ENCODE results near the gene OLFML1. TPM values are rescaled to one million over a fixed set of nuclear protein-coding genes. Genes with fewer than 3 reads are reported as not detected.

OLFML1 gene
- total and polyA plus RNA-seq, 2 of the 8 experiments (the other 6 are each of a cell fraction or from before 2014, with no cell fraction given): 0.24 TPM; not detected in 1

GRCh38 chr11:7488681-7489080, 3.4 kb downstream of the OLFML1 start:
- FAIRE-seq: no peak

More at GRCh38 chr11:7488681-7489080, 3.4 kb downstream of the OLFML1 start:
- no peak overlapping the region for H3K18ac ChIP-seq (ENCODE audit: extremely low read depth, low read length)
- H3K4me1 ChIP-seq (replicated peaks in 1 of 4; ENCODE audit: control insufficient read depth in 3 of 4, insufficient read depth in 4 of 4, low read length in 3 of 4): peaks cover 0 to 8% (median 2%) of the 10 kb centered on the region in 4 experiments; a peak in 4 of 7 replicates
- H4K8ac ChIP-seq (ENCODE audit: extremely low read depth, insufficient read depth, low read length): no peak overlapping the region
- H3K4ac ChIP-seq (replicated peaks; ENCODE audit: insufficient read length, low read depth, low read length): no peak overlapping the region
- H3K4me3 ChIP-seq (ENCODE audit: extremely low read depth in 1 of 4, insufficient read depth in 2 of 4, low read depth in 3 of 4, low read length in 4 of 4): no peak overlapping the region
- WGBS, 2 experiments (ENCODE audit: extremely low coverage in 1 of 2, insufficient coverage in 1 of 2, insufficient read length in 1 of 2, insufficient replicate concordance in 2 of 2, low coverage in 1 of 2, low lambda C conversion rate in 2 of 2, missing lambda C conversion rate in 1 of 2): 97% methylated on average over 1 of the region's 1 CpG; no CpG with 5 or more reads in 1 of the 2 experiments
- H2AK5ac ChIP-seq (ENCODE audit: low read depth, low read length): no peak overlapping the region
- H3K79me1 ChIP-seq (ENCODE audit: low read depth, low read length): no peaks in the 10 kb centered on the region
- H3K4me2 ChIP-seq (ENCODE audit: insufficient read depth in 1 of 2, low read depth in 2 of 2, low read length in 2 of 2): no peak overlapping the region
- no peak overlapping the region for H2BK15ac ChIP-seq (ENCODE audit: low read length)
- H2BK20ac ChIP-seq (ENCODE audit: low read length): no peak overlapping the region
- DNase-seq (ENCODE audit: low read depth in 1 of 2, low spot score in 2 of 2): no peak
- no peak for TF ChIP-seq ATF2 (IDR thresholded peaks at IDR 0.05; ENCODE audit: low read length)
- TF ChIP-seq TBP (IDR thresholded peaks at IDR 0.05; ENCODE audit: low read depth, low read length): no peak
- no peak for TF ChIP-seq TAF7 (optimal IDR thresholded peaks at IDR 0.05; ENCODE audit: borderline replicate concordance, low read depth, low read length)
- no peak for TF ChIP-seq TCF12 (IDR thresholded peaks at IDR 0.05; ENCODE audit: low read depth, low read length)
- no peak for TF ChIP-seq RFX5 (IDR thresholded peaks at IDR 0.05; ENCODE audit: borderline replicate concordance, low read depth, low read length)
- no peak for TF ChIP-seq CEBPB (IDR thresholded peaks at IDR 0.05; ENCODE audit: low read depth, low read length)
- TF ChIP-seq RBBP5 (IDR thresholded peaks at IDR 0.05; ENCODE audit: borderline replicate concordance, low read depth, low read length): no peak
- no peak for TF ChIP-seq SP2 (IDR thresholded peaks at IDR 0.05; ENCODE audit: low read length)
- TF ChIP-seq CBX5 (IDR thresholded peaks at IDR 0.05; ENCODE audit: low read depth, low read length): no peak
- no peak for TF ChIP-seq GABPA (IDR thresholded peaks at IDR 0.05; ENCODE audit: borderline replicate concordance, insufficient read depth, low read length)
- TF ChIP-seq SIX5 (IDR thresholded peaks at IDR 0.05; ENCODE audit: low read depth, low read length): no peak
- TF ChIP-seq, protein P1, sequence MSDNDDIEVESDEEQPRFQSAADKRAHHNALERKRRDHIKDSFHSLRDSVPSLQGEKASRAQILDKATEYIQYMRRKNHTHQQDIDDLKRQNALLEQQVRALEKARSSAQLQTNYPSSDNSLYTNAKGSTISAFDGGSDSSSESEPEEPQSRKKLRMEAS (IDR thresholded peaks at IDR 0.05): no peak
- no peak for TF ChIP-seq SAP30 (IDR thresholded peaks at IDR 0.05; ENCODE audit: insufficient read depth, insufficient replicate concordance, low read length)
- no peak overlapping the region for H2BK12ac ChIP-seq (ENCODE audit: low read depth, low read length)
- no peak overlapping the region for H3K23ac ChIP-seq (ENCODE audit: insufficient read length)
- H4K20me1 ChIP-seq (replicated peaks in 1 of 2; ENCODE audit: control insufficient read depth in 1 of 2, insufficient read depth in 2 of 2, low read length in 2 of 2): no peaks in the 10 kb centered on the region
- no peak overlapping the region for H3K27ac ChIP-seq (ENCODE audit: low read depth, low read length)
- H3K27me3 ChIP-seq (replicated peaks in 1 of 4; ENCODE audit: control insufficient read depth in 3 of 4, extremely low read depth in 1 of 4, insufficient read depth in 3 of 4, low read length in 3 of 4): no peaks in the 10 kb centered on the region
- no peak overlapping the region for H2BK5ac ChIP-seq (ENCODE audit: low read depth, low read length)
- no peak overlapping the region for H3K14ac ChIP-seq (ENCODE audit: insufficient read length)
- H3K79me2 ChIP-seq (ENCODE audit: control insufficient read depth in 1 of 2, insufficient read depth in 2 of 2, low read length in 2 of 2): no peaks in the 10 kb centered on the region
- H3K36me3 ChIP-seq (ENCODE audit: control insufficient read depth in 2 of 4, insufficient read depth in 4 of 4, low read length in 3 of 4): no peaks in the 10 kb centered on the region
- no peaks in the 10 kb centered on the region for H3K9me3 ChIP-seq (ENCODE audit: insufficient read depth in 2 of 2, low read depth in 1 of 2, low read length in 1 of 2)
- no peak overlapping the region for H4K91ac ChIP-seq (replicated peaks; ENCODE audit: insufficient read length, low read length)
- CTCF ChIA-PET (ENCODE audit: partially characterized antibody): interaction anchor here (0.7 to 2.7 kb wide), 6 partner anchors 13 to 177 kb away, joined by 3 to 8 read pairs (median 3); no protein-coding TSS in a partner anchor
- no peak overlapping the region for H2AFZ ChIP-seq (ENCODE audit: low read length)
- no peak overlapping the region for H4K5ac ChIP-seq (ENCODE audit: insufficient read length, low read depth, low read length)
- H2BK120ac ChIP-seq (replicated peaks; ENCODE audit: low read depth, low read length): no peak overlapping the region
- no peak overlapping the region for H3K56ac ChIP-seq (replicated peaks; ENCODE audit: insufficient read length, low read depth, low read length)
- no peak overlapping the region for H3K9ac ChIP-seq (replicated peaks in 1 of 4; ENCODE audit: extremely low read depth in 1 of 4, low read depth in 3 of 4, low read length in 3 of 4)
- POLR2A ChIA-PET (ENCODE audit: partially characterized antibody): no interaction called here
- no peaks in the 10 kb centered on the region for H3K23me2 ChIP-seq (ENCODE audit: low read depth, low read length)
